Activated T-cell treated with anti-CD3 and anti-CD28 coated beads, Interleukin-2, amount 50 U/mL, for 48 hours (primary cell): Measurements from ENCODE around the gene CD79B.
A peak's percentile ranks its signal among the peaks of the same experiment; 100 is the strongest.
"Not testable (repeated sequence)": the region's sequence is repeated elsewhere in the genome, so short reads cannot be mapped to it uniquely, and the experiment has no call there.

Experiments used
- DNase-seq, 2 experiments: peaks; one replicate each; pipeline ENCODE4 v3.0.0-alpha.2; 2020

Gene CD79B

GRCh38 chr17:63930951-63931575 lies 1.1 kb downstream of the CD79B start:
- peak; percentile 62 to 76 for DNase-seq

GRCh38 chr17:63929860-63930766 lies 2.0 kb downstream of the CD79B start:
- no peak for DNase-seq

GRCh38 chr17:63928966-63929695 lies 3.0 kb downstream of the CD79B start:
- no peak for DNase-seq

GRCh38 chr17:63928172-63928666 lies 3.9 kb downstream of the CD79B start:
- no peak for DNase-seq

- DNase-seq: no peak
Observed at GRCh38 chr17:63927464-63928171, 4.5 kb downstream of the CD79B start.

GRCh38 chr17:63926164-63926563 lies 6.0 kb downstream of the CD79B start:
- DNase-seq: no peak

GRCh38 chr17:63925615-63926014 lies 6.5 kb downstream of the CD79B start:
- DNase-seq: no peak

GRCh38 chr17:63922402-63922801 lies 9.7 kb downstream of the CD79B start:
- not testable (repeated sequence) for DNase-seq

- not testable (repeated sequence) for DNase-seq
Observed at GRCh38 chr17:63920779-63921178, 11.4 kb downstream of the CD79B start.

GRCh38 chr17:63920050-63920449 lies 12.1 kb downstream of the CD79B start:
- not testable (repeated sequence) for DNase-seq

GRCh38 chr17:63919311-63919723 lies 12.8 kb downstream of the CD79B start:
- peak; percentile 80 to 83 for DNase-seq

GRCh38 chr17:63918789-63919305 lies 13.3 kb downstream of the CD79B start, which contains the start of gene GH1:
Gene GH1, minus strand, starts transcription at chr17:63918839. Its CDS starts 63 bp downstream, at chr17:63918776.
- not testable (repeated sequence) for DNase-seq

- DNase-seq: no peak
Observed at GRCh38 chr17:63918305-63918704, 13.8 kb downstream of the CD79B start.

- DNase-seq: no peak
Observed at GRCh38 chr17:63917646-63918045, 14.5 kb downstream of the CD79B start.

- not testable (repeated sequence) for DNase-seq
Observed at GRCh38 chr17:63917206-63917605, 14.9 kb downstream of the CD79B start.

GRCh38 chr17:63916566-63917185 lies 15.5 kb downstream of the CD79B start:
- no peak for DNase-seq

GRCh38 chr17:63915753-63916152 lies 16.4 kb downstream of the CD79B start:
- DNase-seq: not testable (repeated sequence)

- DNase-seq: no peak
Observed at GRCh38 chr17:63914471-63914870, 17.7 kb downstream of the CD79B start.

- peak; percentile 78 to 82 for DNase-seq
Observed at GRCh38 chr17:63911657-63912100, 20.5 kb downstream of the CD79B start.

GRCh38 chr17:63911041-63911635 lies 21.0 kb downstream of the CD79B start, which contains the start of gene CSHL1:
Gene CSHL1, minus strand, starts transcription at chr17:63911258. Its CDS starts 62 bp downstream, at chr17:63911196.
- no peak for DNase-seq

GRCh38 chr17:63910096-63910495 lies 22.0 kb downstream of the CD79B start:
- DNase-seq: no peak
